Hepatic stellate cell (primary cell): ENCODE results near the gene CTNNBIP1.
A peak's percentile ranks its signal among the peaks of the same experiment; 100 is the strongest.
"Not testable (repeated sequence)": the region's sequence is repeated elsewhere in the genome, so short reads cannot be mapped to it uniquely, and the experiment has no call there.

ENCODE experiments used
- DNase-seq: peaks from one replicate; pipeline ENCODE4 v3.0.0; 2011; ENCODE audit warnings: low spot score

Gene CTNNBIP1

GRCh38 chr1:9827558-9828185 is 82.4 kb downstream of the CTNNBIP1 start:
- DNase-seq: no peak

GRCh38 chr1:9826616-9827015 is 83.5 kb downstream of the CTNNBIP1 start:
- no peak for DNase-seq

- DNase-seq: no peak
Measured at GRCh38 chr1:9826087-9826486, 84.0 kb downstream of the CTNNBIP1 start.

- DNase-seq: peak; percentile 78
Measured at GRCh38 chr1:9825093-9826074, 84.7 kb downstream of the CTNNBIP1 start.

GRCh38 chr1:9824702-9825089 is 85.4 kb downstream of the CTNNBIP1 start:
- DNase-seq: no peak

GRCh38 chr1:9823943-9824701 is 85.9 kb downstream of the CTNNBIP1 start, which contains the start of gene CLSTN1:
Gene CLSTN1 (minus strand): TSS chr1:9823965. CDS start chr1:9823733, 232 bp downstream.
- DNase-seq: peak; percentile 97

- peak; percentile 46 for DNase-seq
Measured at GRCh38 chr1:9823693-9823942, 86.5 kb downstream of the CTNNBIP1 start.

GRCh38 chr1:9822897-9823692 is 87.0 kb downstream of the CTNNBIP1 start:
- peak; percentile 39 for DNase-seq

- no peak for DNase-seq
Measured at GRCh38 chr1:9822490-9822889, 87.6 kb downstream of the CTNNBIP1 start.

GRCh38 chr1:9821710-9822109 is 88.4 kb downstream of the CTNNBIP1 start:
- DNase-seq: no peak

GRCh38 chr1:9820521-9820920 is 89.5 kb downstream of the CTNNBIP1 start:
- no peak for DNase-seq

GRCh38 chr1:9817734-9818133 is 92.3 kb downstream of the CTNNBIP1 start:
- DNase-seq: no peak

GRCh38 chr1:9816199-9816598 is 93.9 kb downstream of the CTNNBIP1 start:
- no peak for DNase-seq

GRCh38 chr1:9815150-9815549 is 94.9 kb downstream of the CTNNBIP1 start:
- DNase-seq: no peak

- no peak for DNase-seq
Measured at GRCh38 chr1:9814619-9815018, 95.5 kb downstream of the CTNNBIP1 start.

- no peak for DNase-seq
Measured at GRCh38 chr1:9811239-9811966, 98.7 kb downstream of the CTNNBIP1 start.

- no peak for DNase-seq
Measured at GRCh38 chr1:9809100-9809510, 101.0 kb downstream of the CTNNBIP1 start.

- DNase-seq: no peak
Measured at GRCh38 chr1:9808459-9808858, 101.6 kb downstream of the CTNNBIP1 start.

GRCh38 chr1:9807541-9807940 is 102.5 kb downstream of the CTNNBIP1 start:
- no peak for DNase-seq

GRCh38 chr1:9805972-9806371 is 104.1 kb downstream of the CTNNBIP1 start:
- DNase-seq: not testable (repeated sequence)

GRCh38 chr1:9805006-9805508 is 105.0 kb downstream of the CTNNBIP1 start:
- DNase-seq: no peak
